Erythroblast (primary cell): ENCODE data around the gene FNDC3A.

Source experiments
- GATA1 ChIP-seq: IDR thresholded peaks from 2 replicates; pipeline ENCODE4 v1.6.1; 2011; ENCODE audit warnings: low read depth, mild to moderate bottlenecking, control low read depth, low read length, moderate library complexity
- POLR2A ChIP-seq: IDR thresholded peaks from 2 replicates; pipeline ENCODE4 v1.6.1; 2011; ENCODE audit warnings: mild to moderate bottlenecking, low read length

DNA sequence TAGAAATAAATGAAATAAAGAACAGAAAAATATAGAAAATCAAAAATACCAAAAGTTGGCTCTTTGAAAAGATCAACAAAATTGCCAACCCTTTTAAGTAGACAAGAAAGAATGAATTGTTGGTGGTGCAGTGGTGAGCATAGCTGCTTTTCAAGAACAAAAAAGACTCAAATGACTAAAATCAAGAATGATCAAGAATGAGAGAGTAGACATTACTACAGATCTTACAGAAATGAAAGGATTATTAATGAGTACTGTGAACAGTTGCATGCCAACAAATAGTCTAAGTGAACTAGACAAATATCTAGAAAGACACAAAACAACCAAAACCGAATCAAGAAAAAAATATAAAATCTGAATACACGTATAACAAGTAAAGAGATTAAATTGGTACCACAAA lies 53.9 kb downstream of the FNDC3A start:
- TF ChIP-seq POLR2A = no peak
- no peak for TF ChIP-seq GATA1
